Upper lobe of left lung (tissue), 4 donors: ENCODE results near the gene KPNA1.

Experiments
- CTCF ChIP-seq, 6 experiments: fragments of 450-650 bp in 4 of 6; fragments of 200-600 bp in 2 of 6; sonication (generic) in 2 of 6; IDR thresholded peaks; one replicate each; pipeline ENCODE4 v1.5.1; 2016 to 2019; ENCODE audit warnings: antibody characterized with exemption in 6 of 6
- POLR2A ChIP-seq, 4 donors: fragments of 450-650 bp; IDR thresholded peaks; one replicate each; pipeline ENCODE4 v1.5.1; 2016 to 2017; ENCODE audit warnings: antibody characterized with exemption in 4 of 4, mild to moderate bottlenecking in 2 of 4
- POLR2AphosphoS5 ChIP-seq, 2 donors: sonication (generic); formaldehyde crosslinking; IDR thresholded peaks; one replicate each; pipeline ENCODE4 v1.5.1; 2017; ENCODE audit warnings: antibody characterized with exemption in 2 of 2

GRCh38 chr3:122548076-122548475, 33.3 kb upstream of the KPNA1 start:
- TF ChIP-seq POLR2A (IDR thresholded peaks at IDR 0.05) (no peak), CTCF (IDR thresholded peaks at IDR 0.05) (no peak), POLR2AphosphoS5 (IDR thresholded peaks at IDR 0.05) (no peak)
